ENCODE results near the gene MKLN1.

DNA sequence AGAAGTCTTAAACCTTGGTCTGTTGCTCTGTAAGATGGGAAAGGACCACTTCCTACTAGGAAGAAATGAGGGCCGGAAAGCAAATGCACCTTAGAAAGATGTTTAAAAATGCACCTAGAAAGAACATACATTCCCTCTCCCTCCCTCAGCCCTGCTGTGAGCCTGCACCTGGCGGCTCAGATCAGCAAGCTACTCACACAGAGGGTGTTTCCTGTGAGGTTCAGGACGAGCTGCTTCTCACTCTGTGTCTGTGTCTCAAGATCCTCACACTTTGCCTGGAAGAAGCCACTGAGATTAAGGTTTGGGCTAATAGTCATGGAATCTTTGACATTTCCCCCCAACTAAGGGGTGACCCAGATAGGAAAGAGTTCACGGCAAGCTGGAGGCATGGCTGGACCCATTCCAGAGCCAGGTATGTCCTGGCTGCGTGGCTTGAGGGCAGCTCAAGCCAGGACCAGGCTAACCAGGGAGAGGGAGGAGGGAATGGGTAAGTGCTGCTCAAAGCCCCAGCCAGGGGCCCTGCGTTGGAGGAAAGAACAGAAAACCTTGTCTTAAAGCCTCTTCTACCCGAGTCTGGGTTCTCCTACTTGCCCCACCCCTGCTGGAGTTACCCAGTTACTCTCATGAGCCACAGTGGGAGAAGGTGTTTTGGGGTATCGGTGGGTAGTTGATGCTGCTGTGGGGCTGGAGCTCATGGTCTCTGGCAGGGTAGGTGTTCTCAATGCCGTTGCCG is 181.2 kb downstream of the MKLN1 start:
- TF ChIP-seq, protein P1, sequence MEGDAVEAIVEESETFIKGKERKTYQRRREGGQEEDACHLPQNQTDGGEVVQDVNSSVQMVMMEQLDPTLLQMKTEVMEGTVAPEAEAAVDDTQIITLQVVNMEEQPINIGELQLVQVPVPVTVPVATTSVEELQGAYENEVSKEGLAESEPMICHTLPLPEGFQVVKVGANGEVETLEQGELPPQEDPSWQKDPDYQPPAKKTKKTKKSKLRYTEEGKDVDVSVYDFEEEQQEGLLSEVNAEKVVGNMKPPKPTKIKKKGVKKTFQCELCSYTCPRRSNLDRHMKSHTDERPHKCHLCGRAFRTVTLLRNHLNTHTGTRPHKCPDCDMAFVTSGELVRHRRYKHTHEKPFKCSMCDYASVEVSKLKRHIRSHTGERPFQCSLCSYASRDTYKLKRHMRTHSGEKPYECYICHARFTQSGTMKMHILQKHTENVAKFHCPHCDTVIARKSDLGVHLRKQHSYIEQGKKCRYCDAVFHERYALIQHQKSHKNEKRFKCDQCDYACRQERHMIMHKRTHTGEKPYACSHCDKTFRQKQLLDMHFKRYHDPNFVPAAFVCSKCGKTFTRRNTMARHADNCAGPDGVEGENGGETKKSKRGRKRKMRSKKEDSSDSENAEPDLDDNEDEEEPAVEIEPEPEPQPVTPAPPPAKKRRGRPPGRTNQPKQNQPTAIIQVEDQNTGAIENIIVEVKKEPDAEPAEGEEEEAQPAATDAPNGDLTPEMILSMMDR (conservative IDR thresholded peaks at IDR 0.05; ENCODE audit: low read length) = no peak
- no peak for TF ChIP-seq EZH2phosphoT487 (IDR thresholded peaks at IDR 0.05; ENCODE audit: borderline replicate concordance, low read depth, low read length)
